HepG2 (cell line): ENCODE data around the gene CACNB4. TPM values are rescaled to one million over a fixed set of nuclear protein-coding genes. Genes with fewer than 3 reads are reported as not detected.

Source experiments
- ATAC-seq: fragments of 200-7000 bp; cut with Tn5 transposase; 3 replicates; pipeline ENCODE4 v1.9.1; 2020; ENCODE audit warnings: mild to moderate bottlenecking, moderate library complexity
- BruUV-seq: library from RNA; stranded (reverse); fragments of 400-500 nt; replicated peaks from 2 replicates; lab custom pipeline; 2021; lab: Mats Ljungman, UMichigan
- CTCF ChIA-PET: fragments of 300-600 bp; formaldehyde crosslinking; extraction: SDS; loops from one replicate; lab custom pipeline; 2021; ENCODE audit warnings: low total read pairs, inconsistent platforms, low intra/inter-chr PET ratio; lab: Yijun Ruan, JAX
- POLR2A ChIA-PET: fragments of 350-600 bp; sonication (Branson Sonifier 250); formaldehyde crosslinking; loops from one replicate; lab custom pipeline; 2020; ENCODE audit warnings: antibody characterized with exemption, inconsistent platforms; lab: Yijun Ruan, JAX
- DNase-seq: peaks from one replicate; pipeline ENCODE4 v3.0.0-alpha.2; 2015; ENCODE audit warnings: low spot score
- FAIRE-seq: peaks from 3 replicates; lab custom pipeline; 2011; peaks lifted over from hg19 to GRCh38; lab: Jason Lieb, UNC
- H2AFZ ChIP-seq: one replicate; pipeline ENCODE4 v1.6.1; 2011; ENCODE audit warnings: low read length, inconsistent platforms
- H3K27ac ChIP-seq: fragments of 300-600 bp; 3 replicates; pipeline ENCODE4 v1.8.0; 2011; ENCODE audit warnings: mixed run types, mild to moderate bottlenecking, mixed read lengths, low read length, inconsistent platforms; ENCODE audit not compliant: insufficient read depth; ENCODE audit errors: extremely low read length
- H3K27me3 ChIP-seq, 2 experiments: fragments of 200-600 bp in 1 of 2; 2 replicates in 1 of 2; 3 replicates in 1 of 2; pipeline versions ENCODE4 v1.6.0 to v1.8.0; 2011; ENCODE audit warnings: low read length in 2 of 2, mild to moderate bottlenecking in 2 of 2, moderate library complexity in 2 of 2, inconsistent platforms in 1 of 2; ENCODE audit not compliant: insufficient read depth in 2 of 2, control insufficient read depth in 1 of 2
- H3K36me3 ChIP-seq, 2 experiments: fragments of 200-600 bp in 1 of 2; replicated peaks in 1 of 2; 2 replicates in 1 of 2; 3 replicates in 1 of 2; pipeline versions ENCODE4 v1.5.1 to v1.8.0; 2011; ENCODE audit warnings: low read length in 2 of 2, inconsistent platforms in 1 of 2; ENCODE audit not compliant: insufficient read depth in 2 of 2, control insufficient read depth in 1 of 2
- H3K4me1 ChIP-seq: 2 replicates; pipeline ENCODE4 v1.5.1; 2012; ENCODE audit warnings: low read length, inconsistent platforms; ENCODE audit not compliant: insufficient read depth
- H3K4me2 ChIP-seq: 2 replicates; pipeline ENCODE4 v1.6.0; 2011; ENCODE audit warnings: low read depth, low read length, inconsistent platforms
- H3K4me3 ChIP-seq, 3 experiments: fragments of 200-600 bp in 1 of 3; sonication (generic), shearing (Covaris generic) in 1 of 3; replicated peaks in 1 of 3; 2 replicates each; pipeline ENCODE4 v1.5.1; 2011 to 2016; ENCODE audit warnings: low read length in 3 of 3, inconsistent platforms in 2 of 3, low read depth in 2 of 3, mild to moderate bottlenecking in 2 of 3, control low read depth in 1 of 3, mixed read lengths in 1 of 3; ENCODE audit not compliant: insufficient read depth in 1 of 3
- H3K79me2 ChIP-seq: one replicate; pipeline ENCODE4 v1.6.1; 2011; ENCODE audit warnings: low read length, inconsistent platforms; ENCODE audit not compliant: insufficient read depth
- H3K9ac ChIP-seq: 2 replicates; pipeline ENCODE4 v1.6.0; 2011; ENCODE audit warnings: mild to moderate bottlenecking, low read depth, low read length, inconsistent platforms; ENCODE audit not compliant: insufficient read depth
- H3K9me3 ChIP-seq: 2 replicates; pipeline ENCODE4 v1.5.1; 2012; ENCODE audit warnings: mild to moderate bottlenecking, low read length
- H4K20me1 ChIP-seq: 2 replicates; pipeline ENCODE4 v1.6.0; 2011; ENCODE audit warnings: inconsistent platforms, mild to moderate bottlenecking, low read length, moderate library complexity; ENCODE audit not compliant: insufficient read depth
- CAMTA2 ChIP-seq: sonication (generic); formaldehyde crosslinking; IDR thresholded peaks from 2 replicates; pipeline ENCODE4 v1.4.0; 2020; ENCODE audit warnings: mild to moderate bottlenecking, missing genetic modification reagents, borderline replicate concordance
- HCFC1 ChIP-seq: fragments of 150-350 bp; IDR thresholded peaks from 2 replicates; pipeline ENCODE4 v1.6.1; 2014; ENCODE audit warnings: low read depth, low read length
- MBD4 ChIP-seq: IDR thresholded peaks from 2 replicates; pipeline ENCODE4 v1.6.1; 2012; ENCODE audit warnings: low read length, inconsistent platforms, borderline replicate concordance
- MXD4 ChIP-seq: IDR thresholded peaks from 2 replicates; pipeline ENCODE4 v1.6.1; 2016; ENCODE audit warnings: mild to moderate bottlenecking, missing biosample characterization, missing genetic modification reagents
- NR2F1 ChIP-seq, 2 experiments: fragments of 450-650 bp in 1 of 2; formaldehyde crosslinking in 1 of 2; IDR thresholded peaks; 2 replicates each; pipeline versions ENCODE4 v1.5.0 to v1.6.1; 2016 to 2020; ENCODE audit warnings: mild to moderate bottlenecking in 1 of 2, missing compliant biosample characterization in 1 of 2, missing genetic modification reagents in 1 of 2, moderate library complexity in 1 of 2
- NR2F2 ChIP-seq: IDR thresholded peaks from 2 replicates; pipeline ENCODE4 v1.6.1; 2012; ENCODE audit warnings: low read depth, inconsistent platforms, borderline replicate concordance
- PHF5A ChIP-seq: IDR thresholded peaks from one replicate; pipeline ENCODE4 v1.6.1; 2018; ENCODE audit warnings: low read depth, missing genetic modification reagents; ENCODE audit not compliant: unreplicated experiment
- SALL1 ChIP-seq: sonication (generic); formaldehyde crosslinking; IDR thresholded peaks from 2 replicates; pipeline ENCODE4 v1.8.0; 2022; ENCODE audit warnings: mild to moderate bottlenecking, missing genetic modification reagents
- SATB2 ChIP-seq: sonication (generic); formaldehyde crosslinking; IDR thresholded peaks from 2 replicates; pipeline ENCODE4 v1.5.0; 2020; ENCODE audit warnings: missing genetic modification reagents
- SP2 ChIP-seq: sonication (generic); formaldehyde crosslinking; IDR thresholded peaks from 2 replicates; pipeline ENCODE4 v1.5.1; 2020; ENCODE audit warnings: mild to moderate bottlenecking, missing genetic modification reagents
- SUZ12 ChIP-seq: fragments of 150-350 bp; IDR thresholded peaks from 2 replicates; pipeline ENCODE4 v1.6.1; 2014; ENCODE audit warnings: low read depth, low read length
- ZNF101 ChIP-seq: sonication (generic); formaldehyde crosslinking; IDR thresholded peaks from 2 replicates; pipeline ENCODE4 v1.4.0; 2020; ENCODE audit warnings: mild to moderate bottlenecking, low read depth, missing genetic modification reagents, borderline replicate concordance
- ZNF274 ChIP-seq: sonication (generic); formaldehyde crosslinking; IDR thresholded peaks from 2 replicates; pipeline ENCODE4 v1.5.1; 2020; ENCODE audit warnings: mild to moderate bottlenecking, missing genetic modification reagents
- ZNF775 ChIP-seq: sonication (generic); formaldehyde crosslinking; IDR thresholded peaks from 2 replicates; pipeline ENCODE4 v1.4.0; 2020; ENCODE audit warnings: missing genetic modification reagents, mild to moderate bottlenecking, moderate library complexity, borderline replicate concordance
- WGBS: methylation state at CpG from one replicate; pipeline ENCODE4 v1.1.6; 2017; ENCODE audit warnings: low lambda C conversion rate; 5-methylcytosine and 5-hydroxymethylcytosine counted together
- in situ Hi-C: cut with HindIII; loops from 2 replicates; pipeline ENCODE4 v1.10.0; 2017; ENCODE audit warnings: low pct_unique_long_range_greater_than_20kb; ENCODE audit not compliant: extremely low pct_ligation_motif_present
- intact Hi-C: fragments of 100-400 bp; cut with micrococcal nuclease; formaldehyde crosslinking; loops from one replicate; pipeline ENCODE4 v1.10.0; 2022; ENCODE audit not compliant: unreplicated experiment
- polyA plus RNA-seq, 8 experiments: library from polyadenylated mRNA; depleted of rRNA in 3 of 8; stranded (reverse) in 7 of 8; unstranded in 1 of 8; fragments of >200 nt; fragmentation: Illumina TruSeq in 4 of 8; extraction: Trizol in 4 of 8; gene quantifications; 2 replicates each; pipeline versions ENCODE4 v1.2.1 to v1.2.3, GENCODE V29; 2011 to 2016; ENCODE audit warnings: low read depth in 4 of 8, missing spikeins in 1 of 8, mixed read lengths in 1 of 8; ENCODE audit not compliant: insufficient read depth in 1 of 8
- total RNA-seq, 5 experiments: library from RNA; depleted of rRNA; stranded (reverse); fragments of >200 nt; fragmentation: Illumina TruSeq; extraction: Trizol; gene quantifications; 2 replicates each; pipeline ENCODE4 v1.2.3, GENCODE V29; 2016; ENCODE audit warnings: low read depth in 1 of 5
- TF ChIP-seq, protein P1 (sequence below): sonication (generic); IDR thresholded peaks from 2 replicates; pipeline ENCODE4 v1.6.1; 2016; ENCODE audit warnings: low read depth, borderline replicate concordance
- TF ChIP-seq, protein P2 (sequence below): sonication (generic); formaldehyde crosslinking; IDR thresholded peaks from 2 replicates; pipeline ENCODE4 v1.5.0; 2020; ENCODE audit warnings: missing genetic modification reagents
- TF ChIP-seq, protein P3 (sequence below): sonication (generic); formaldehyde crosslinking; IDR thresholded peaks from 2 replicates; pipeline ENCODE4 v1.4.0; 2020; ENCODE audit warnings: missing genetic modification reagents
- TF ChIP-seq, protein P4 (sequence below): sonication (generic); formaldehyde crosslinking; IDR thresholded peaks from 2 replicates; pipeline ENCODE4 v1.4.0; 2020; ENCODE audit warnings: missing genetic modification reagents

The CACNB4 gene
- total and polyA plus RNA-seq, 2 of the 13 experiments (the other 11 are each of a cell fraction or from before 2014, with no cell fraction given): 5.1 to 14.3 TPM

DNA sequence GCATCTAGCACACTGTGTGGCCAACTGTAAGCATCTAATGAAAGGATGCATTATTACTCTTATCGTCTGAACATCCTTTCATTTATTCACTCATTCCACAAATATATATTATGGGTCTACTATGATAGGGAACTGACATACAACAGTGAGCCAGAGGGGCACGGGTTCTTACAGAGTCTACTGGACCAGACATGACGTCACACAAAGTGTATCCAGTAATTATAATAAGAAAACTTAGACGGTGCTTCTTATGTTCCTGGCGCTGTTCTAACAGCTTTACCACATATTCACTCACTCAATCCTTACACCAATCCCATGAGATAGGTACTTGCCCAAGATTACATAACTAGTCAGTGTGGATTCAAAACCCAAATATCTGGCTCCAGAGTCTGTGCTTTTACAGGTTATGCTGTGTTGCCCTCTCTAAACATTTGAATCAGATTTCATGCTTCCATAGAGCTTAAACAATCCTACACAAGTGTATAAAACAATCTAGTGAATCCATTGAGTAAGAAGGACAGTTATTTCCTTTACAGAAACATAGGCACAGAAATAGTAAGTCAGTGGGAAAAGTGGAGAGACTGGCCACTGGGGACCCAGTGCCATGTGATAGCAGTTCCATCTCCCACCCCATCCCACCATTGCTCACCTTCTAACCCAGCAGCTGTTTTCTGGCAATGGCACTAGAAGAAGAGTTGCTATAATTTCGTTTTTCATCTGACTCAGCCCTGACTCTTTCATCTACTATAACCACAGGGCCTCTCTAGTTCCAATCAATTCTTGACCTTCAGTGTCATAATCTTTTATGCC is 246.4 kb downstream of the CACNB4 start:
- FAIRE-seq: no peak
- DNase-seq: no peak
- CTCF ChIA-PET: no interaction called here
- Histone ChIP-seq H3K4me1 (peaks cover 54% of the 10 kb centered on the region), H3K4me3 (no peak overlapping the region; a peak in 1 of 6 replicates), H3K27me3 (no peaks in the 10 kb centered on the region), H3K36me3 (no peaks in the 10 kb centered on the region), H3K79me2 (no peaks in the 10 kb centered on the region), H3K9me3 (no peaks in the 10 kb centered on the region), H3K4me2 (peak overlapping the region; percentile 28), H3K9ac (no peak overlapping the region), H4K20me1 (no peaks in the 10 kb centered on the region; the same call in 1 of the 2 replicates), H3K27ac (peak overlapping the region; percentile 11), H2AFZ (no peak overlapping the region)
- POLR2A ChIA-PET: interaction anchor here (1.1 to 1.8 kb wide), 3 partner anchors 23 to 143 kb away, joined by 3 to 7 read pairs (median 4); partner anchors contain the start of gene ARL5A
- in situ Hi-C loops: no loop called here
- no TSS peak for BruUV-seq
- 80% methylated on average over 6 of the region's 6 CpGs for WGBS
- ATAC-seq: peak; percentile 51
- intact Hi-C loops: no loop called here
- TF ChIP-seq SATB2 (no peak), PHF5A (no peak), NR2F1 (CRISPR knock-in tag; IDR thresholded peaks at IDR 0.05) (peak in 1 of 2 experiments; percentile 60; a peak in 1 of 4 replicates), ZNF101 (CRISPR knock-in tag) (no peak), MXD4 (CRISPR knock-in tag) (no peak), NR2F2 (peak; percentile 68; the same call in 1 of the 2 replicates), ZNF775 (CRISPR knock-in tag) (no peak), SALL1 (CRISPR knock-in tag) (0 out of 2 replicates have a peak, but pooled peaks have one; percentile 10), HCFC1 (no peak), SUZ12 (no peak), ZNF274 (CRISPR knock-in tag) (0 out of 2 replicates have a peak, but pooled peaks have one; percentile 20), SP2 (CRISPR knock-in tag) (no peak), CAMTA2 (CRISPR knock-in tag) (0 out of 2 replicates have a peak, but pooled peaks have one; percentile 29), MBD4 (0 out of 2 replicates have a peak, but pooled peaks have one; percentile 62)
- TF ChIP-seq, protein P1, sequence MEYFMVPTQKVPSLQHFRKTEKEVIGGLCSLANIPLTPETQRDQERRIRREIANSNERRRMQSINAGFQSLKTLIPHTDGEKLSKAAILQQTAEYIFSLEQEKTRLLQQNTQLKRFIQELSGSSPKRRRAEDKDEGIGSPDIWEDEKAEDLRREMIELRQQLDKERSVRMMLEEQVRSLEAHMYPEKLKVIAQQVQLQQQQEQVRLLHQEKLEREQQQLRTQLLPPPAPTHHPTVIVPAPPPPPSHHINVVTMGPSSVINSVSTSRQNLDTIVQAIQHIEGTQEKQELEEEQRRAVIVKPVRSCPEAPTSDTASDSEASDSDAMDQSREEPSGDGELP: 0 out of 2 replicates have a peak, but pooled peaks have one; percentile 39
- TF ChIP-seq, protein P2, sequence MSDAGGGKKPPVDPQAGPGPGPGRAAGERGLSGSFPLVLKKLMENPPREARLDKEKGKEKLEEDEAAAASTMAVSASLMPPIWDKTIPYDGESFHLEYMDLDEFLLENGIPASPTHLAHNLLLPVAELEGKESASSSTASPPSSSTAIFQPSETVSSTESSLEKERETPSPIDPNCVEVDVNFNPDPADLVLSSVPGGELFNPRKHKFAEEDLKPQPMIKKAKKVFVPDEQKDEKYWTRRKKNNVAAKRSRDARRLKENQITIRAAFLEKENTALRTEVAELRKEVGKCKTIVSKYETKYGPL: peak; percentile 64; the same call in 1 of the 2 replicates
- TF ChIP-seq, protein P3, sequence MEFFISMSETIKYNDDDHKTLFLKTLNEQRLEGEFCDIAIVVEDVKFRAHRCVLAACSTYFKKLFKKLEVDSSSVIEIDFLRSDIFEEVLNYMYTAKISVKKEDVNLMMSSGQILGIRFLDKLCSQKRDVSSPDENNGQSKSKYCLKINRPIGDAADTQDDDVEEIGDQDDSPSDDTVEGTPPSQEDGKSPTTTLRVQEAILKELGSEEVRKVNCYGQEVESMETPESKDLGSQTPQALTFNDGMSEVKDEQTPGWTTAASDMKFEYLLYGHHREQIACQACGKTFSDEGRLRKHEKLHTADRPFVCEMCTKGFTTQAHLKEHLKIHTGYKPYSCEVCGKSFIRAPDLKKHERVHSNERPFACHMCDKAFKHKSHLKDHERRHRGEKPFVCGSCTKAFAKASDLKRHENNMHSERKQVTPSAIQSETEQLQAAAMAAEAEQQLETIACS (CRISPR knock-in tag): no peak
- TF ChIP-seq, protein P4, sequence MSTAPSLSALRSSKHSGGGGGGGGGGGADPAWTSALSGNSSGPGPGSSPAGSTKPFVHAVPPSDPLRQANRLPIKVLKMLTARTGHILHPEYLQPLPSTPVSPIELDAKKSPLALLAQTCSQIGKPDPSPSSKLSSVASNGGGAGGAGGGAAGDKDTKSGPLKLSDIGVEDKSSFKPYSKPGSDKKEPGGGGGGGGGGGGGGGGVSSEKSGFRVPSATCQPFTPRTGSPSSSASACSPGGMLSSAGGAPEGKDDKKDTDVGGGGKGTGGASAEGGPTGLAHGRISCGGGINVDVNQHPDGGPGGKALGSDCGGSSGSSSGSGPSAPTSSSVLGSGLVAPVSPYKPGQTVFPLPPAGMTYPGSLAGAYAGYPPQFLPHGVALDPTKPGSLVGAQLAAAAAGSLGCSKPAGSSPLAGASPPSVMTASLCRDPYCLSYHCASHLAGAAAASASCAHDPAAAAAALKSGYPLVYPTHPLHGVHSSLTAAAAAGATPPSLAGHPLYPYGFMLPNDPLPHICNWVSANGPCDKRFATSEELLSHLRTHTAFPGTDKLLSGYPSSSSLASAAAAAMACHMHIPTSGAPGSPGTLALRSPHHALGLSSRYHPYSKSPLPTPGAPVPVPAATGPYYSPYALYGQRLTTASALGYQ: 0 out of 2 replicates have a peak, but pooled peaks have one; percentile 12
